GM12875 (cell line): Measurements from ENCODE around the gene FCGR3A.

Experiments
- H3K4me3 ChIP-seq: one replicate; pipeline ENCODE4 v1.5.1; 2011; ENCODE audit warnings: low read depth, low read length, control low read depth
- TF ChIP-seq, protein P1 (sequence below): IDR thresholded peaks from 2 replicates; pipeline ENCODE4 v1.5.1; 2011; ENCODE audit warnings: low read depth, mild to moderate bottlenecking, control low read depth, inconsistent platforms, low read length, moderate library complexity, borderline replicate concordance; ENCODE audit not compliant: insufficient read depth

The FCGR3A gene

GRCh38 chr1:161502641-161503393 lies 46.8 kb downstream of the FCGR3A start:
- H3K4me3 ChIP-seq, result no peak overlapping the region
- TF ChIP-seq, protein P1, sequence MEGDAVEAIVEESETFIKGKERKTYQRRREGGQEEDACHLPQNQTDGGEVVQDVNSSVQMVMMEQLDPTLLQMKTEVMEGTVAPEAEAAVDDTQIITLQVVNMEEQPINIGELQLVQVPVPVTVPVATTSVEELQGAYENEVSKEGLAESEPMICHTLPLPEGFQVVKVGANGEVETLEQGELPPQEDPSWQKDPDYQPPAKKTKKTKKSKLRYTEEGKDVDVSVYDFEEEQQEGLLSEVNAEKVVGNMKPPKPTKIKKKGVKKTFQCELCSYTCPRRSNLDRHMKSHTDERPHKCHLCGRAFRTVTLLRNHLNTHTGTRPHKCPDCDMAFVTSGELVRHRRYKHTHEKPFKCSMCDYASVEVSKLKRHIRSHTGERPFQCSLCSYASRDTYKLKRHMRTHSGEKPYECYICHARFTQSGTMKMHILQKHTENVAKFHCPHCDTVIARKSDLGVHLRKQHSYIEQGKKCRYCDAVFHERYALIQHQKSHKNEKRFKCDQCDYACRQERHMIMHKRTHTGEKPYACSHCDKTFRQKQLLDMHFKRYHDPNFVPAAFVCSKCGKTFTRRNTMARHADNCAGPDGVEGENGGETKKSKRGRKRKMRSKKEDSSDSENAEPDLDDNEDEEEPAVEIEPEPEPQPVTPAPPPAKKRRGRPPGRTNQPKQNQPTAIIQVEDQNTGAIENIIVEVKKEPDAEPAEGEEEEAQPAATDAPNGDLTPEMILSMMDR, result no peak

DNA sequence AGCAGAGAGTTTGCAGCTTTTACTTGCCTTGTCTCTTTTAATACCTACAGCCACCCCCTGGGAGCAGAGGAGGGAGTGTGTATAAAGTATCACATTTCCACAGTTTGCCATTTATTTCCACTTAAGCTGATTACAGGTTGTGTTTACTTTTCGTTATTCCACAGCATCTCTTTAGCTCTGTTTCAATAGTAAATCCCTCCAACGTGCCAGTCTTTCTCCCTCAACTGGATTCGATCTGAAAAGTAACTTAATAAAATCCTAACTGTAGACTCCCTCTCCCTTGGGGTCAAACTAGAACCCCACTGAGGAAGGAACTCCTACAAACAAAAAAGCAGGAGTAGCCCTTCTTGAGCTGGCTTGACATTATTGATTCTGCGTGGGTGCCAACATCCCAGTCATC lies 47.4 kb downstream of the FCGR3A start:
- H3K4me3 ChIP-seq, result no peak overlapping the region

DNA sequence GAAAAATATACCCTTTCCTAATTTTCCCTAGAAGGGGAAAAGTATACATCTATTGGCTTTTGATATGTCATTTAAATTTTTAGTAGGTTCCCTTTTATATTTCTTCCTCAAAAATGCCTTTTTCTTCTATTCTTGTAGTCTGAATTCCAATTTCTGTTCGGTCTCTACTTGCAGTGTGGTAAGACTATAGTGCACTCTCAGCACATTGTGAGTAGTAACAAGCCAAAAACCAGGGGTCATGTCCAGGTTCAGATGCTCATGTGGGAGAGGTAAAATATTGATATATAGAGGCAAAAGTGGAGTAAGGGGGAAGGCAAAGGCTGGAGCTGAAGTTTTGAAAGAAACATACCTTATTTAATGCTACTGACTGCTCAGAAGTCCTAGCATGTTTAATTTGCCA lies 48.4 kb downstream of the FCGR3A start:
- TF ChIP-seq, protein P1, result no peak
- H3K4me3 ChIP-seq, result no peak overlapping the region

More for the DNA sequence above, 47.4 kb downstream of the FCGR3A start:
- TF ChIP-seq, protein P1, result no peak

GRCh38 chr1:161499099-161500039 lies 50.2 kb downstream of the FCGR3A start:
- TF ChIP-seq, protein P1, result no peak
- no peak overlapping the region for H3K4me3 ChIP-seq

- TF ChIP-seq, protein P1, result no peak
Observed at GRCh38 chr1:161498646-161499045, 51.0 kb downstream of the FCGR3A start.

DNA sequence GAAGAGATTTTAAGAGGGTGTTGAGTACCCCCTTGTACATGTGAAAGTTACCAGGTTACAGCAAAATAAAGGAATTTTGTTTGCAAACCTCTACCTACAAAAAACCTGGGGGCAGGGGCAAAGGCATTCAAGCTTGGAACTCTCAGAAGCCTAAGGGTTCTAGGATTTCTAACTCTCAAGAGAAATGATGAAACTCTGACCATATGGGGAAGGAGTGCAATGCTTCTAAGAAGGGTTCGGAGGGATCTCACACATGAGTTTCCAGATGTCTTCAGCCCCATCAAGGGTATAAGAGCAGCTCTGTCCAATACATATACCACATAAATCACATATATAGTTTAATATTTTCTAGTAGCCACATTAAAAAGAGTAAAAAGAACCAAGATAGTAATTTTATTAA lies 51.7 kb downstream of the FCGR3A start:
- no peak overlapping the region for H3K4me3 ChIP-seq
- TF ChIP-seq, protein P1, result no peak

More at GRCh38 chr1:161498646-161499045, 51.0 kb downstream of the FCGR3A start:
- no peak overlapping the region for H3K4me3 ChIP-seq

DNA sequence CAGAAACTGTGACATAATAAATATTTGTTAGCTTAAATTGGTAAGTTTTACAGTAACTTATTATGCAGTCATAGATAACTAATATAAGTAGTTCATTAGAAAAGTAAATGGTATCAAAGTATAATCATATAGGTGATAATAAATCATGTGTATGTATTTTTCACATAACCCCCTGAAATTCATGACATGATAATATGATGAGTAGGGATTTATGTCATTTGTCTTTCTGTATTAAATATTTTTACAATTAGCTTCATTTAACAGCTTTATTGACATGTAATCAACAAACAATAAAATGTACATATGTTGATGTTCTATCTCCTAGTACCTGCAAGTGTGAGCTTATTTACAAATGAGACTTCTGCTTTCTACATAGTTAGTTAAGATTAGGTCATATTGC lies 54.1 kb downstream of the FCGR3A start:
- H3K4me3 ChIP-seq, result no peak overlapping the region
- TF ChIP-seq, protein P1, result no peak
